LoVo (cell line): ENCODE measurements around the gene PHACTR3.
A peak's percentile ranks its signal among the peaks of the same experiment; 100 is the strongest.
"Not testable (repeated sequence)": the region's sequence is repeated elsewhere in the genome, so short reads cannot be mapped to it uniquely, and the experiment has no call there.

ENCODE experiments used
- DNase-seq: peaks from one replicate; pipeline ENCODE4 v3.0.0-alpha.2; 2016; ENCODE audit warnings: low spot score

PHACTR3 gene

DNA sequence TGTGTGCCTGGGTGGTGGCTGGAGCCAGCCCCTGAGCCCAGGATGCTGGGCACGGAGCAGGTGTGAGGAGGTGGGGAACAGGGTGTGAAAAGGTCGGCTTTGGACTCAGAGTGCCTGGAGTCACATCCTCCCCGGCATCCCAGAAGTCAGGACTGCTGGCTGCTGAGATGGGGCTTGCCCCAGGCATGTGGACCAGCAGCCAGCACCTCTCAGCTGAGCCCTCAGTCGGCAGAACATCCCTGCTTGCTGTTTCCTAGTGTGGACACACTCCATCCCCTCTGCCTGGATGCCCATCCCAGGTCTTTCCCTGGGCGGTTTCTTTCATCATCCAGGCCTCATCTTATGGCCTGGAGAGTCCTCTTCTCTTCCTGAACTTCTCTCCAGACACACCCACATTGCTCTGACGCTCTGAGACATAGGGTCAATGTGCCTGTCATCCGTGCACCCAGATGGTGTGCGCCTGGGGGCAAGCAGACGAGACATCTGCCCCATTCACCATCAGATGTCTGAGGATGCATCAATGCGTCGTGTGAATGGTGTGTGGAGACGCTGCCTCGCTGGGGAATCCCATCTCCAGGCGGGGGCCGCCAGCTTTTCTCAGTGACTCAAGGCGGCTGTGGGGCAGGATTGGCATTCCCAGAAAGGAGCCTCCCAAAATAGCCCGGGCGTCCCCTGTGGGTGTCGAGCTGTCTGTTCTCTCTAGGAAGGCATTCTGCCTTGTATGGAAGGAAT, 224.9 kb downstream of the PHACTR3 start:
- DNase-seq, result no peak

DNA sequence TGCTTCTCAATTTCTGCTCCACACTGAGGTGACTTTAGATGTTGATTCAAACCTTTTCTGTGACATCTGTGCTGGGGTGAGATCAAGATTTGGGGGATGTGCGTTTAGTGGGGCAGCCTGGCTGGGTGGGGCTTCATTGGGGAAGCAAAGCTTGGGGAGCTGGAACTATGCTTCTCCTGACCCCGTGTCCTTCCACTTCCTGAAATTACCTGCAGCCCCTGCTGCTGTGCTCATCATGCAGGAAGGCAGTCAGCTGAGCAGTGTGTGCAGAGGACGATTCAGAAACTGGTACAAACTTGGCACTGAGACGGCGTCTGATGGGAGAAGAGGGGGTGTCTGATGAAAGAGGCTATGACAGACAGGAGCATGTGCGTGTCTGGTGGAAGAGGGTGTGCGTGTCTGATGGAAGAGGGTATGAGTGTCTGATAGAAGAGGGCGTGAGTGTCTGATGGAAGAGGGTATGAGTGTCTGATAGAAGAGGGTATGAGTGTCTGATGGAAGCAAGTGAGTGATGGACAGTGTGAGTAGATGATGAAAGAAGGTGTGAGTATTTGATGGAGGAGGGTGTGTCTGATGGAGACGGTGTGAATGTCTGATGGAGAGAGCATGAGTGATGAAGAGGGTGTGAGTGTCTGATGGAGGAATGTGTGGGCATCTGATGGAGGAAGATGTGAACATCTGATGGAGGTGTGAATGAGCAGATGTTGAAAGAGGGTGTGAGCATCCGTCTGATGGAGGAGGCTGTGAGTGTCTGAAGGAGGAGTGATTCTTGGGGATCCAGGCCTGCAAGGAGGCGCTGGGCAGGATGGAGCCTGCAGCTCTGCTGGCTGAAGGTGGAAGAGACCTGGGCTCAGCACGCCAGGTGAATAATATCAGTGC, 225.7 kb downstream of the PHACTR3 start:
- no peak for DNase-seq

DNA sequence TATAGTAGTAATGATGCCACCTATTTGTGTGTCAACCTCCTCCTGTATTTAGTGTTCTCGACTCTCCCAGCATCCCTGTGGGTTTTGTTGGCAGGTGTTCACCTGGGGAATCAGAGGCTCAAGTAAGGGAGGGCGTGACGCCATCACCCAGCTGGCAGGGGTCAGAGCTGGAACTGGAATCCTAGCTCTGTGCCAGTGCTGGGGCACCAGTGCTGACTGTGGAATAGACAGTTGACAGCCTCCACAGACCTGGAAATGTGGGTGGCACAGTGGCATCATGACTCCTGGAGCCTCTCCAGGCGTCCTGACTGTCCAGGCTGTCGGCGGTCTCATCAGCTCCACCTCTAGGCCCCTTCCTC, 226.3 kb downstream of the PHACTR3 start:
- no peak for DNase-seq

DNA sequence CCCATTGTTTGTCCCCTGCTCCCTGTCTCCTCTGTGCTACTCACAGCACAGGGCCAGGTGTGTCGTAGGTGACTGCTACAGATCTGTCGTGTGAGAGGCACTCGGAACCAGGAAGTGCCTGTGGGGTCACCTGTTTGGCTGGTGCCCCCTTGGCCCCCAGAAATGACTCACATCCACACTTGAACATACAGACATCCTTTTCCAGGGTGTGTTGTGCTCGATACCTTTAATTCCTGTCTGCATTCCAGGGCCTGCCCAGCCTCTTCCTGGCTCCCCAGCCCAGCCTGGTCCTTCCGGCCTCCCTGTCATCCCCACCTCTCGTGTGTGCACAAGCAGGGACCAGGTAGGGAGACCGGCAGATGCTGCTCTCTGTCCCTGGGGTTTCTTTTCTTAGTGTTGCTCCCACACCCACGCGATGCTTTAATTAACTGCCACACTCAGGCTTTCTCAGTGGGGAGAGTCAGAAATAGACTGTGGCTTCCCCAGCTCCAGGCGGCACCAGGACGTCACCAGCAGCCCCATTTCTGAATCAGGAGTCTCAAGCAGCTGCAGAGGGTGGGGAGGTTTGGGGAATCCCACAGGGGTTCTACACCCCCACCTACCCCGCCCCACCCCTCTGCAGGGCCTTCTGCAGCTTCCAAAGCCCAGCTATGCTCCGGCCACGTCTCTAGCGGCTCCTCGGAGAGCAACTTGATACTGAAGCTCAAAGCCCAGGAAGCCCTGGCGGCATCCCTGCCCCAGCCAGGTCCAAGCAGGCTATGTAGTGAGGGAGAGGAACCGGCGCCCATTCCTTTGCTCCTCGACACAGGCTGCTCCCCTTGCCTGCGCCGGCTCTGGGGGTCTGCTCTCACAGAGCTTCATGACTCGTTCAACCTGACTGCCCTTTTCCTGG, 226.9 kb downstream of the PHACTR3 start:
- peak; percentile 12 for DNase-seq

DNA sequence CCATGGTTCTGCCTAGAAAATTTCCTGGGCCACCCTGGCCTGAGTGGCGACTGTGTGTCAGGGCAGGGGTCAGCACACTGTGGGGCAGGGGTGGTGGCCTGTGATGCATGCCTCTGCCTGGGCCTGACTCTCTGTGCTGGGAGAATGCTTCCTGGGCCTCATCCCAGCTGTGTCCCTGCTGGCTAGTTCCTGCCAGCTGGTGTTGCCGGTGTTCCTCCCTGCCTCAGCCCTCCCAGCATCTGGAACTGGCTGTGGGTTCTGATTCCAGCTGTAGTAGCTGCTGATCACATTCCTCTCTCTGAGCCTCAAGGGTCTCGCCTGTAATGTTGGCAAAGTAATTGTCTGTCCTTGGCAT, 227.6 kb downstream of the PHACTR3 start:
- DNase-seq, result no peak

DNA sequence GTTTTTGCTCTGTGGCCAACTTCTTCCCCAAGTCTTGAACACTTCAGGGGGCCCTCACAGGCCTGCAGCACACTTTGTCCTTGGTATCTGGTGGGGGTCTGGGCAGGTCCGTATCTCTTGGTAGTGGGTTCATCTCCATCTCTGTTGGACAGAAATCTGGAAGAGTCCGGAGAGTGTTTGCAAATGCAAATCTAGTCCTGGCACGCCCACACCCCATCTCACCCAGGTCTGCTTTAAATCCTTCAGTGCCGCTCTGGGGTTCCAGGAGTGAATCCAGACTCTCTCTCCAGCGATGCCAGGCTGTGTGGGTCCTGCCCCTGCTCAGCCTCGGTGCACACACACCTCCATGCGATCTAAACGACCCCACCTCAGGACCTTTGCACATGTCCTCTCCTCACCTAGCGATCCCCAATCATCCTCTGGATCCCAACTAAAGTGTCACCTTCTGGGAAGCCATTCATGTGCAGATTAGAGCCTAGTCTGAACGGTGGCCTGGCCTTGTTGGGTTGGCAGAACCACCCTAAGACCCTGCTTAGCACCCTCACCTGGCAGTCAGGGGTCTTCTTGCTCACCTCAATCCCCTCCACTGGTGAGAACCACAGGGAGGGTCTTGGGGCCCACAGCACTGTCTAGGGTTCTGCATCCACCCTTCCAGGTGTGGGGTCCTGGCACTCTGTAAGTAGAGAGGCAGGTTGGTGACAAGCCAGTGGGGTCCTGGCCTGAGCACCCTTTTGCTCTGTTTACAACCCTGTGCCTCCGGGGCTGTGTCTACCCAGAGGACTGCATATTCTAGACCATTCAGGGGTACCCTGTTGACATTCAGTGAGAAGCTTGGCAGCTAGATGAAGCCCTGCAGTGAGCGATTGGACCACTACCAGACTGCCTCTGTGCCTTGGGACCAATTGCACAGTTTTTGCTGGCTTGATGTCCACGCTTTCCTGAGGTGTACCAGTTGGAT, 228.3 kb downstream of the PHACTR3 start:
- DNase-seq, result no peak

DNA sequence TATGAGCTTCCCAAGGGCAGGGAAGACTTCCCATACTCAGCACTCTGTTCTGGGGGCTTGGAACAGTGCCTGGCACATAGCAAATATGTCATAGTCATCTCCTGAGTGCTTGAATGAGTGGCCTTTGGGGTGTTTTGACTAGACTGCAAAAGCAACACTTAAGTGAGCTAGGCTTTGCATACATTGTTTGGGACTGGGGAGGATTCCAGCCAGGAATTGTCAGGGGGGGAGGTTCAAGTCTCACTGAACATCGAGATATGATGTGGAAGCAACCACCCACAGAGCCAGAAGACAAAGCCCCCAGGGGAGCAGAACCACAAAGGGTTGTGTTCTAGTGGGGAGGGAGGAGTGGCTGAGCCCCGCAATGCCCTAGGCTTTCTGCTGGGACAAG, 230.7 kb downstream of the PHACTR3 start:
- no peak for DNase-seq

DNA sequence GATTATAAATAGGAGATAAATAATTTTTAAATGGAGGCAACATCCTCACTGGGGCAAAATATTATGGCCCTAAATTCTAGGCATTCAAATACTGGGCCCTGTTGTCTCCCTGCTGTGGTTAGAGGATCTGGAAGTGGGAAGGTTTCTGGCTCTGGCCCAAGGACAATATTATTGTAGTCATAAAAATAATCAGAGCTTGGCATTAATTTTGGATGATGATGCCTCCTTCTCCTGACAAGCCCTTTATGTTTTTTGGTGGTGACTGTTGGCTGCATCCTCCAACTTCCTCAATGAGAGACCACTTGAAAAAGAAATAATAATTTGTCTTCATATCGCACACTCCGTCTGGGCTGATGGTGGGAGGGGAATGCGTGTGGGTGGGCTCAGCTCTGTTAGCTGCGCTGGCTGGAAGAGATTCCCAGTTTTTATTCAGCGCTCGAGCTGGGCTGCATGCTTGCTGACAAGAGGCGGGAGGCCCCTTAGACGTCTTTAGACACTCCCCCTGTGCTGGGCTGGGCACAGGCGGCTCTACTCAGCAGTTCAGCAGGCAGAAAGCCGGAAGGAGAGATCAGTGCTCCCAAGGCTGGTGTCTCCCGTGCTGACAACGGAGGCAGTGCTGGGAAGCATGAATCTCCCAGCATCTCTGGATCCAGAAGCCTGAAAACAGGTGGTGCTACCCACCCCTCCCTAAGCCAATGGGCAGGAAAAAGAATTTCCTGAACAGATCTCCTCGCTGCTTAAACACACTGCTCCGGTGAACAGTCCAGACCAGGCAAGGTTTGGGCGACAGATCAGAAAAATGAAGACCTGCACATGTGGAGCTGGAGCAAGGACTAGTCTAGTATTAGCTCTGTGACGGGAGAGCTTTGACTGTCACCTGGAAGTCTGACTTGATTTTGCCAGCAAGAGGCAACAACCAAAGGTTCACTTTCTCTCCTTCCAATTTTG, 231.4 kb downstream of the PHACTR3 start:
- DNase-seq, result no peak

DNA sequence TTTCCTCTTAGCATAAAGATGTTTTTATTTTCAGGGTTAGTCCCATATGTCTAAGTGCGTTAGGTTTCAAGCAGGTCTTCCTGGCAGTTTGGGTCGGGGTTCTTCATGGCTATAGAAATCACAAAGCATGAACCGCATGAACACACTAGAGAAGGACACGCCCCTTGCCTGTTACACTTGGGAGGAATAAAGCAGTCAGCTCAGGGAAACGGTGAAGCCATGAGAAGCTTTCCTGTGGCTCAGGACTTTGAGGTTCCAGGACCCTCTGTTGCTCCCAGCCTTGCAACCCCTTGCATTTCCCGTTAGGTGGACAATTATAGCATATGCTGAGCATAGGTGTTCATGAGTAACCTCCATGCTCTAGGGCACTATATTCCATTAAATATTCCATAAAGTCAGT, 232.4 kb downstream of the PHACTR3 start:
- DNase-seq, result no peak

DNA sequence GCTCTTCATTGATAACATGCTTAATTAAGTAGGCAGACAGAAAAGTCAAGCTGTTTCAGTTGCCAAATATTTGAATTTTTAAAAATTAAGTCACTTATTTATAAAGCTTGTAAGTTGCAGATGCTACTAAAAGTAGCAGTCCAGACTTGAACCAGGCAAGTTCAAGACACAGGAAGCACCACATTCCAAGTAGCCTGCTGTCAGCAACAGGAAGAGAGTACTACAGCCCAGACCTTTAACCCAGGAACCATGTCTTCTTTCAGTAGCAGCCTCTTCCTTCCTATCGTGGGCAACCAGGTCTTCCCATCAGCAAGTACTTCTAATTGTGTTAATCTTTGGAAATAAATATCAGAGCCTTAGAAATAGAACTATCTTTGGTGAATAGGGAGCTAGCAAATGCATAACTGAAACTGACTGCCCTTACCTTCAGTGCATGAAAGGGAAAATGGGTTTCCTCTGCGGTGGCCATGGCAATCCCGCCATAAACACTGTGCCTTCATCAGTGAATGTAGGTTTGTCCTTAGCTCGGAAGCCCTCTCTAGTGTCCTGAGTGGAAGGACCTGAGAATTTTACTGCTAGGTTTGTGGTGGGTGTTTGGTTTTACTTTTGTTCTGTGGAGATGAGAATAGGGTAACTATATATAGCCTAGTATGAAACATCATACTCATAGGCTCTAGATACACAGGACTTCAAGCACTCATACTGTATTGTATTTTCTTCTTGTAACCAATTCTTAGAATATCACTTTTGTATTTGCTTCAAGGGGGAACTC, 233.5 kb downstream of the PHACTR3 start:
- no peak for DNase-seq

DNA sequence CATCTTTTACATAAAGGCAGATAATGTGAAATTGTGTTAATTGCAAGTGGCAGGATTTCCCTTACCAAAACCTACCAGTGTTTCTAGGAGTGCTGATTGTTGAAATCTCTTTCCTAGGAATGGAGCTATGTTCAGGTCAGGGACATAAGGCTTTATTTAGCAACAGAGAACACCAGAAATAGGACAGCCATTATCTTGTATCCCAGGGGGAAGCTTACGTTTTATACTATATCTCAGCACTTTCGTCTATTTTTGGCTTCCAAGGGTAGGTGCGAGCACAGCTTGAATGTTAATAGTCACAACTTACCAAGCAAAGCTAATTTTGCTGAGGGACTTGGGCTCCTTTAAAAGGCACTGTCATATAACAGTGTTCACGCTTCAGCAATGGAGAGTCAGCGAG, 235.1 kb downstream of the PHACTR3 start:
- no peak for DNase-seq

DNA sequence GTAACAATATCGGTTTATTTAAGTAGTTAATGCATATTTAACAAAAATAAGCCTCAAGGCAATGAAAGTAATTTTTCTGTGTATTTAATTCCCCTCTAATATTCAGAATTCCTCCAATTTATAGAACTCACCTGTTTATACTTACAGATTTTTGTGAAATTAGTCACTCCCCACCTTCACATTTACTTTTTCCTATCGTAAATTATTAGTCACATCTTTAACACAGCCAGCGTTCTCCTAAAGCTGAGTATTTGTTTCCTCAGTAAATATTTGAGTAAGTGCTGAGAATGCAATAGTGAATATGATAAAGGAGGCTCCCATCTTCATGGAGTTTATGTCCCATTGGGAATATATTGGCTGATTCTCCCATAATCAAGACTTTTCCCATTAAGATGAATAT, 241.1 kb downstream of the PHACTR3 start:
- no peak for DNase-seq

DNA sequence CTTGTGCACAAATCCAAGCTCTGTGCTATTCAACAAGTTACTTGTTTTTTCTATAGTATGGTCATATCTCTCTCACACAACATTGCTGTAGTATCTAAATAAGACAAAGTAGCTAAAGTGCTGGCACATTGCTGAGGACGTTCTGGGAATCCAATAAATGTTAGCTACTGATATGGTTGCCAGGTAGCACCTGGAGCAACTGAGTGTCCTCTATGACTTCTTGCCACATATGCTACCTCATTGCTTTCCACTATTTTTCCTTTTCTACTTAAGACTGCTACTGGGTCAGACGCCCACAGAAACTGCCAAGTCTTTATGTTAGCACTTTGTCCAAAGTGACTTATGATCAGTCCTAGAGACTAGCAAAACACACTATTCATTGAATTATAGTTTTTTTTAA, 243.8 kb downstream of the PHACTR3 start:
- no peak for DNase-seq

DNA sequence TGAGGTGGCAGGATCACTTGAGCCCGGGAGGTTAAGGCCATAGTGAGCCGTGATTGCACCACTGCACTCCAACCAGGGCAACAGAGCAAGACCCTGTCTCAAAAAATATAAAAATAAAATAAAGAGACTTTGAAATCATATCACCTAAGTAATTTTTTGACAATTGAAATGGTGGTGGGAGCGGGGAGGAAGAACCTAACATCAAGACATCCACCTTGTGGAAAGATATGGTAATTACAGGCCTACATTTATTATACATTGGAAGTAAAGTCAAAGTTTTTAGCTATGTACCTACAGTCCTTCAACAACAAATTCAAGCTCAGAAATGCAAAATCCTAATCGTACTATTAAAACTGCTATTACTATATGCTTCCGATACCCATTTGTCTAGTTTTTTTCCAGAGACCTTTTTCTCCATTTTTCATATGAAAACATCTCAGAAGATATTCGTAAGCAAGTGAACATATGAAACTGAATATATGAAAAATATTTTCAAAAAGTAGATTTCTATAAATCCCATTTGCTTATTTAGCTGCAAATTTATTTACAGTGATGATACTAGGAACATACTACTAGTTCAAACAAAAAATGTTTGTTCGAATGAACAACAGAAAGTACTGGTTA, 245.8 kb downstream of the PHACTR3 start:
- peak; percentile 42 for DNase-seq

DNA sequence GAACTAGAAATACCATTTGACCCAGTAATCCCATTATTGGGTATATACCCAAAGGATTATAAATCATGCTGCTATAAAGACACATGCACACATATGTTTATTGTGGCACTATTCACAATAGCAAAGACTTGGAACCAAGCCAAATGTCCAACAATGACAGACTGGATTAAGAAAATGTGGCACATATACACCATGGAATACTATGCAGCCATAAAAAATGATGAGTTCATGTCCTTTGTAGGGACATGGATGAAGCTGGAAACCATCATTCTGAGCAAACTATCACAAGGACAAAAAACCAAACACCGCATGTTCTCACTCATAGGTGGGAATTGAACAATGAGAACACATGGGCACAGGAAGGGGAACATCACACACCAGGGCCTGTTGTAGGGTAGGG, 252.2 kb downstream of the PHACTR3 start:
- DNase-seq, result not testable (repeated sequence)

DNA sequence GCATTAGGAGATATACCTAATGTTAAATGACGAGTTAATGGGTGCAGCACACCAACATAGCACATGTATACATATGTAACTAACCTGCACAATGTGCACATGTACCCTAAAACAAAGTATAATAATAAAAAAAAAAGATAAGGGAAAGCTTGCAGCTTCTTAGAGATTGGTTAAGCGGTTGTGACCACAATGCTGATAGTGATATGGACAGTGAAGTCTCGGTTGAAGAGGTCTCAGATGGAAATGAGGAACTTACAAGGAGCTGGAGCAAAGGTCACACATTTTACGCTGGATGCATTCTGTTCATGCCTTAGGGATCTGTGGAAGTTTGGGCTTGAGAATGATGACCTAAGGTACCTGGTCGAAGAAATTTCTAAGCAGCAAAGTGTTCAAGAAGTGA, 252.6 kb downstream of the PHACTR3 start:
- not testable (repeated sequence) for DNase-seq

DNA sequence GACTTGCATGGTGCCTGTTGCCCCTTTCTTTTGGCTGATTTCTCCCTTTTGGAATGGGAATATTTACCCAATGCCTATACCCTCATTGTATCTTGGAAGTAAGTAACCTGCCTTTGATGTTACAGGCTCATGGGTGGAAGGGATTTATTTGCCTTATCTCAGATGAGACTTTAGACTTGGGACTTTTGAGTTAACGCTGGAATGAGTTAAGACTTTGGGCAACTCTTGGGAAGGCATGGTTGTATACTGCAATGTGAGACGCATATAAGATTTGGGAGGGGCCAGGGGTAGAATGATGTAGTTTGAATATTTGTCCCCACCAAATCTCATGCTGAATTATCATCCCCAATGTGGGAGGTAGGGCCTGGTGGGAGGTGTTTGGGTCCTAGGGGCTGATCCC, 253.6 kb downstream of the PHACTR3 start:
- no peak for DNase-seq

DNA sequence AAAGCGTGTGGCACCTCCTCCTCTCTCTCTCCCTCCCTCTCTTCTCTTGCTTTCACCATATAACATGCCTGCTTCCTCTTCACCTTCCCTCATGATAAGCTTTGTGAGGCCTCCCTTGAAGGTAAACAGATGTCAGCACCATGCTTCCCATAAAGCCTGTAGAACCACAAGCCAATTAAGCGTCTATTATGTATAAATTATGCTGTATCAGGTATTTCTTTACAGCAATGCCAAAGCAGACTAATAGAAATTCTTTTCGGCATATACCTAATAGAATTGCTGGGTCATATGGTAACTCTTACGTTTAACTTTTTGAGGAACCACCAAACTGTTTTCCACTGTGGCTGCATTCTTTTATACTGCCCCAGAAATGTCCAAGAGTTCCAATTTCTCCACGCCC, 254.1 kb downstream of the PHACTR3 start:
- no peak for DNase-seq

DNA sequence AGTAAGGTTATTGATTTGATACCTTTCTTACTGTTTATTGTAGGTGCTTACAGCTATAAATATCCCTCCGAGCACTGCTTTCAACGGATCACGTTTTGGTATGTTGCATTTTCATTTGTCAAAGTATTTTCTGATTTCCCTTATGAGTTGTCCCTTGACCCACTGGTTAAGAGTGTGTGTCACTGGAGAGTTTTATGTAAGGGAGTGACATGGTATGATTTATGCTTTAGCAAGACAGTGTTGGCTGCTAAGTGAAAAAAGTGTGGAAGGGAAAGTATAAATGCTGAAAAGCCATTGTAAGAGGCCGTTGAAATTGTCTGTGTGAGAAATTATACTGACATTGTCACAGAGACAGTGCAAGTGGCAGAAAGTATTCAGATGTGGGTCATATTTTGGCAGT, 257.1 kb downstream of the PHACTR3 start:
- DNase-seq, result no peak
